H1 (cell line): ENCODE data around the gene CPNE8. TPM values are rescaled to one million over a fixed set of nuclear protein-coding genes. Genes with fewer than 3 reads are reported as not detected.

ENCODE experiments used
- CTCF ChIA-PET: fragments of 300-600 bp; sonication (Branson Sonifier 250); formaldehyde crosslinking; loops from one replicate; lab custom pipeline; 2021; ENCODE audit not compliant: partially characterized antibody; lab: Charles Lee
- POLR2A ChIA-PET: fragments of 300-600 bp; sonication (Branson Sonifier 250); formaldehyde crosslinking; loops from one replicate; lab custom pipeline; 2021; ENCODE audit warnings: inconsistent platforms; ENCODE audit not compliant: partially characterized antibody; lab: Charles Lee
- DNase-seq, 2 experiments: peaks; one replicate each; pipeline versions ENCODE4 v3.0.0 to v3.0.0-alpha.2; 2010 to 2022; ENCODE audit warnings: low spot score in 2 of 2, low read depth in 1 of 2, mixed read lengths in 1 of 2
- FAIRE-seq: peaks from 2 replicates; lab custom pipeline; 2011; peaks lifted over from hg19 to GRCh38; lab: Jason Lieb, UNC
- H2AFZ ChIP-seq: 2 replicates; pipeline ENCODE4 v1.8.1; 2012; ENCODE audit warnings: low read length, inconsistent platforms
- H2AK5ac ChIP-seq: 2 replicates; pipeline ENCODE4 v1.6.1; 2013; ENCODE audit warnings: low read depth, low read length
- H2BK120ac ChIP-seq: replicated peaks from 2 replicates; pipeline ENCODE3; 2013; ENCODE audit warnings: low read depth, low read length, inconsistent platforms
- H2BK12ac ChIP-seq: 2 replicates; pipeline ENCODE4 v1.6.1; 2013; ENCODE audit warnings: low read depth, low read length
- H2BK15ac ChIP-seq: 2 replicates; pipeline ENCODE4 v1.6.1; 2013; ENCODE audit warnings: low read length
- H2BK20ac ChIP-seq: 2 replicates; pipeline ENCODE4 v1.6.1; 2013; ENCODE audit warnings: low read length
- H2BK5ac ChIP-seq: 2 replicates; pipeline ENCODE4 v1.6.1; 2013; ENCODE audit warnings: low read depth, low read length
- H3K14ac ChIP-seq: 2 replicates; pipeline ENCODE4 v1.6.1; 2013; ENCODE audit warnings: inconsistent platforms; ENCODE audit not compliant: insufficient read length
- H3K18ac ChIP-seq: 2 replicates; pipeline ENCODE4 v1.6.1; 2013; ENCODE audit warnings: low read length; ENCODE audit errors: extremely low read depth
- H3K23ac ChIP-seq: 2 replicates; pipeline ENCODE4 v1.6.1; 2013; ENCODE audit warnings: inconsistent platforms; ENCODE audit not compliant: insufficient read length
- H3K23me2 ChIP-seq: 2 replicates; pipeline ENCODE4 v1.6.1; 2013; ENCODE audit warnings: low read depth, low read length
- H3K27ac ChIP-seq: 2 replicates; pipeline ENCODE4 v1.6.1; 2011; ENCODE audit warnings: low read depth, low read length, inconsistent platforms
- H3K27me3 ChIP-seq, 4 experiments: replicated peaks in 1 of 4; 1 replicate in 1 of 4; 2 replicates in 3 of 4; pipeline versions ENCODE4 v1.6.1 to v1.8.1; 2011 to 2013; ENCODE audit warnings: low read length in 3 of 4, mild to moderate bottlenecking in 3 of 4, inconsistent platforms in 2 of 4, mixed read lengths in 2 of 4, moderate library complexity in 1 of 4; ENCODE audit not compliant: control insufficient read depth in 3 of 4, insufficient read depth in 3 of 4; ENCODE audit errors: extremely low read depth in 1 of 4
- H3K36me3 ChIP-seq, 4 experiments: 2 replicates each; pipeline versions ENCODE4 v1.6.1 to v1.8.1; 2011 to 2013; ENCODE audit warnings: mild to moderate bottlenecking in 4 of 4, low read length in 3 of 4, moderate library complexity in 2 of 4, control low read depth in 1 of 4, inconsistent platforms in 1 of 4; ENCODE audit not compliant: insufficient read depth in 4 of 4, control insufficient read depth in 2 of 4
- H3K4ac ChIP-seq: replicated peaks from 2 replicates; pipeline ENCODE3; 2013; ENCODE audit warnings: low read length, low read depth, mixed read lengths, inconsistent platforms; ENCODE audit not compliant: insufficient read length
- H3K4me1 ChIP-seq, 4 experiments: replicated peaks in 1 of 4; 1 replicate in 1 of 4; 2 replicates in 3 of 4; pipeline versions ENCODE4 v1.6.1 to v1.8.1; 2011 to 2013; ENCODE audit warnings: low read length in 3 of 4, inconsistent platforms in 2 of 4, mixed read lengths in 1 of 4; ENCODE audit not compliant: insufficient read depth in 4 of 4, control insufficient read depth in 3 of 4
- H3K4me2 ChIP-seq, 2 experiments: 2 replicates each; pipeline versions ENCODE4 v1.6.1 to v1.8.1; 2011 to 2013; ENCODE audit warnings: low read depth in 2 of 2, low read length in 2 of 2, control low read depth in 1 of 2, inconsistent platforms in 1 of 2, mild to moderate bottlenecking in 1 of 2; ENCODE audit not compliant: insufficient read depth in 1 of 2
- H3K4me3 ChIP-seq, 4 experiments: fragments of 200-600, 300-600 bp in 1 of 4; sonication (generic), shearing (Covaris generic), sonication (Bioruptor Twin) in 1 of 4; 2 replicates each; pipeline versions ENCODE4 v1.5.1 to v1.8.1; 2011 to 2016; ENCODE audit warnings: low read length in 4 of 4, low read depth in 3 of 4, control low read depth in 2 of 4, inconsistent platforms in 2 of 4, mild to moderate bottlenecking in 2 of 4, mixed read lengths in 1 of 4, moderate library complexity in 1 of 4; ENCODE audit not compliant: insufficient read depth in 2 of 4; ENCODE audit errors: extremely low read depth in 1 of 4
- H3K56ac ChIP-seq: replicated peaks from 2 replicates; pipeline ENCODE3; 2013; ENCODE audit warnings: low read depth, mild to moderate bottlenecking, mixed read lengths, low read length, inconsistent platforms; ENCODE audit not compliant: insufficient read length
- H3K79me1 ChIP-seq: 2 replicates; pipeline ENCODE4 v1.6.1; 2013; ENCODE audit warnings: low read depth, low read length, control low read depth
- H3K79me2 ChIP-seq, 2 experiments: 2 replicates each; pipeline versions ENCODE4 v1.6.1 to v1.8.1; 2012 to 2013; ENCODE audit warnings: low read length in 2 of 2, mild to moderate bottlenecking in 2 of 2, inconsistent platforms in 1 of 2; ENCODE audit not compliant: insufficient read depth in 2 of 2, control insufficient read depth in 1 of 2
- H3K9ac ChIP-seq, 4 experiments: replicated peaks in 1 of 4; 1 replicate in 1 of 4; 2 replicates in 3 of 4; pipeline versions ENCODE4 v1.6.1 to v1.8.1; 2011 to 2013; ENCODE audit warnings: low read depth in 3 of 4, low read length in 3 of 4, control low read depth in 2 of 4, mild to moderate bottlenecking in 2 of 4, moderate library complexity in 2 of 4, inconsistent platforms in 1 of 4; ENCODE audit errors: extremely low read depth in 1 of 4
- H3K9me3 ChIP-seq, 2 experiments: 2 replicates each; pipeline versions ENCODE4 v1.6.1 to v1.8.1; 2012 to 2013; ENCODE audit warnings: mild to moderate bottlenecking in 2 of 2, moderate library complexity in 2 of 2, control low read depth in 1 of 2, inconsistent platforms in 1 of 2, low read depth in 1 of 2, low read length in 1 of 2, mixed read lengths in 1 of 2; ENCODE audit not compliant: insufficient read depth in 2 of 2
- H4K20me1 ChIP-seq, 2 experiments: replicated peaks in 1 of 2; 2 replicates each; pipeline versions ENCODE3 to v1.8.1; 2011 to 2013; ENCODE audit warnings: inconsistent platforms in 2 of 2, low read length in 2 of 2, mild to moderate bottlenecking in 1 of 2; ENCODE audit not compliant: insufficient read depth in 2 of 2, control insufficient read depth in 1 of 2
- H4K5ac ChIP-seq: 2 replicates; pipeline ENCODE4 v1.6.1; 2013; ENCODE audit warnings: low read length, low read depth, mixed read lengths, inconsistent platforms; ENCODE audit not compliant: insufficient read length
- H4K8ac ChIP-seq: 2 replicates; pipeline ENCODE4 v1.8.0; 2013; ENCODE audit warnings: mild to moderate bottlenecking, moderate library complexity, low read length, inconsistent platforms; ENCODE audit not compliant: insufficient read depth; ENCODE audit errors: extremely low read depth
- H4K91ac ChIP-seq: replicated peaks from 2 replicates; pipeline ENCODE3; 2013; ENCODE audit warnings: low read length, mixed read lengths, inconsistent platforms; ENCODE audit not compliant: insufficient read length
- CBX5 ChIP-seq: fragments of 300-800, 300-1000 bp; sonication (generic); IDR thresholded peaks from 2 replicates; pipeline ENCODE4 v1.7.1; 2016; ENCODE audit warnings: antibody characterized with exemption, low read length, low read depth
- CBX8 ChIP-seq: fragments of 300-800, 300-1000 bp; sonication (generic); IDR thresholded peaks from 2 replicates; pipeline ENCODE4 v1.7.1; 2016; ENCODE audit warnings: low read depth, low read length, borderline replicate concordance
- FOSL1 ChIP-seq: IDR thresholded peaks from 2 replicates; pipeline ENCODE4 v1.6.1; 2011; ENCODE audit warnings: mild to moderate bottlenecking, low read depth, low read length, moderate library complexity; ENCODE audit not compliant: insufficient read depth
- KDM1A ChIP-seq: fragments of 200-600, 300-600 bp; sonication (generic); IDR thresholded peaks from 2 replicates; pipeline ENCODE4 v1.7.1; 2016; ENCODE audit warnings: mild to moderate bottlenecking, low read length, borderline replicate concordance
- NANOG ChIP-seq: IDR thresholded peaks from 2 replicates; pipeline ENCODE4 v1.6.1; 2011; ENCODE audit warnings: low read length, low read depth, mild to moderate bottlenecking, inconsistent platforms; ENCODE audit not compliant: insufficient read depth, poor library complexity, severe bottlenecking
- POU5F1 ChIP-seq: IDR thresholded peaks from 2 replicates; pipeline ENCODE4 v1.6.1; 2011; ENCODE audit warnings: low read depth, mild to moderate bottlenecking, low read length, moderate library complexity
- SAP30 ChIP-seq: fragments of 300-600 bp; sonication (generic); IDR thresholded peaks from 2 replicates; pipeline ENCODE4 v1.7.1; 2012; ENCODE audit warnings: low read length, moderate library complexity, mild to moderate bottlenecking, inconsistent platforms; ENCODE audit not compliant: insufficient read depth, insufficient replicate concordance
- SIN3A ChIP-seq, 2 experiments: IDR thresholded peaks in 1 of 2; conservative IDR thresholded peaks in 1 of 2; 2 replicates each; pipeline ENCODE4 v1.6.1; 2011 to 2012; ENCODE audit warnings: low read length in 2 of 2, improper control_type of control experiment in 1 of 2, low read depth in 1 of 2, mild to moderate bottlenecking in 1 of 2
- SIRT6 ChIP-seq: IDR thresholded peaks from one replicate; pipeline ENCODE4 v1.7.1; 2012; ENCODE audit warnings: low read length, inconsistent platforms
- SP2 ChIP-seq: IDR thresholded peaks from 2 replicates; pipeline ENCODE4 v1.6.1; 2012; ENCODE audit warnings: mild to moderate bottlenecking, low read length, inconsistent platforms
- TBP ChIP-seq: IDR thresholded peaks from 2 replicates; pipeline ENCODE4 v1.6.1; 2011; ENCODE audit warnings: low read depth, low read length, improper control_type of control experiment
- WGBS, 2 experiments: shearing (Covaris generic) in 1 of 2; methylation state at CpG; one replicate each; pipeline versions ENCODE4 v1.1.6 to v1.1.7; 2013 to 2015; ENCODE audit warnings: low lambda C conversion rate in 2 of 2, mixed read lengths in 2 of 2, inconsistent platforms in 1 of 2, low coverage in 1 of 2, missing lambda C conversion rate in 1 of 2; ENCODE audit not compliant: insufficient replicate concordance in 2 of 2, insufficient coverage in 1 of 2, insufficient read length in 1 of 2; ENCODE audit errors: extremely low coverage in 1 of 2, missing lambda C conversion rate in 1 of 2; 5-methylcytosine and 5-hydroxymethylcytosine counted together
- polyA plus RNA-seq, 7 experiments: library from polyadenylated mRNA; depleted of rRNA in 3 of 7; stranded (reverse) in 5 of 7; unstranded in 2 of 7; fragments of >200 nt in 5 of 7; fragments of 200-250 nt in 2 of 7; gene quantifications; 1 replicate in 5 of 7; 2 replicates in 1 of 7; 4 replicates in 1 of 7; pipeline versions ENCODE4 v1.2.1 to v1.2.3, GENCODE V29; 2011 to 2013; ENCODE audit warnings: missing spikeins in 2 of 7, mixed read lengths in 2 of 7
- total RNA-seq: library from RNA; stranded (reverse); fragmentation: NEBNext Ultra II Directional; extraction: Animal tissue kit (Norgen Biotek cat#: 25700); gene quantifications from 2 replicates; pipeline ENCODE4 v1.2.1, GENCODE V29; 2021

CPNE8 gene
- total and polyA plus RNA-seq, 2 of the 8 experiments (the other 6 are each of a cell fraction or from before 2014, with no cell fraction given) = 2.5 to 6.8 TPM

GRCh38 chr12:38895446-38895845 is 9.9 kb downstream of the CPNE8 start:
- H3K27me3 ChIP-seq = no peaks in the 10 kb centered on the region
- DNase-seq = no peak
- no peak overlapping the region for H2BK12ac ChIP-seq
- no peak overlapping the region for H2BK20ac ChIP-seq
- no peaks in the 10 kb centered on the region for H3K79me2 ChIP-seq
- no peak overlapping the region for H3K18ac ChIP-seq
- H3K4me3 ChIP-seq = no peak overlapping the region
- H3K14ac ChIP-seq = no peak overlapping the region
- H2AFZ ChIP-seq = no peak overlapping the region
- no peak overlapping the region for H3K4ac ChIP-seq
- no peak overlapping the region for H3K4me2 ChIP-seq
- 88% methylated on average over 1 of the region's 1 CpG; no CpG with 5 or more reads in 1 of the 2 experiments for WGBS, 2 experiments
- H4K8ac ChIP-seq = no peak overlapping the region
- peaks cover 0 to 2% (median 0%) of the 10 kb centered on the region in 4 experiments; a peak in 1 of 8 replicates for H3K36me3 ChIP-seq
- H3K9me3 ChIP-seq = peaks cover 5 to 6% of the 10 kb centered on the region in 2 experiments; a peak in 2 of 4 replicates
- H4K91ac ChIP-seq = no peak overlapping the region
- no peak overlapping the region for H2BK120ac ChIP-seq
- ChIA-PET POLR2A (interaction anchor here (2.1 kb wide), 1 partner anchor 10 kb away, joined by 9 read pairs; the partner anchor contains the start of gene CPNE8), CTCF (interaction anchor here (0.7 to 2.6 kb wide), 5 partner anchors 8 to 209 kb away, joined by 3 to 16 read pairs (median 4); no protein-coding TSS in a partner anchor)
- no peaks in the 10 kb centered on the region for H3K79me1 ChIP-seq
- H3K23ac ChIP-seq = no peak overlapping the region
- H4K20me1 ChIP-seq = no peaks in the 10 kb centered on the region
- H2BK15ac ChIP-seq = no peak overlapping the region
- H3K23me2 ChIP-seq = no peaks in the 10 kb centered on the region
- H2BK5ac ChIP-seq = no peak overlapping the region
- no peak for FAIRE-seq
- H3K9ac ChIP-seq = no peak overlapping the region
- H3K56ac ChIP-seq = no peak overlapping the region
- no peak overlapping the region for H2AK5ac ChIP-seq
- H3K4me1 ChIP-seq = peaks cover 0 to 5% (median 0%) of the 10 kb centered on the region in 4 experiments; a peak in 1 of 7 replicates
- no peak overlapping the region for H4K5ac ChIP-seq
- H3K27ac ChIP-seq = no peak overlapping the region
- TF ChIP-seq CBX8 (no peak), KDM1A (no peak), SAP30 (no peak), SIN3A (conservative IDR thresholded peaks at IDR 0.05 in 1 of 2, IDR thresholded peaks at IDR 0.05 in 1 of 2; ENCODE audit: low read depth in 1 of 2, low read length in 2 of 2) (no peak), POU5F1 (no peak), FOSL1 (no peak), TBP (no peak), CBX5 (no peak), SP2 (no peak), SIRT6 (no peak), NANOG (no peak)
